Hematopoietic multipotent progenitor cell (in vitro differentiated cells): ENCODE data around the gene GLOD4. TPM values are rescaled to one million over a fixed set of nuclear protein-coding genes. Genes with fewer than 3 reads are reported as not detected.
"Not testable (repeated sequence)": the region's sequence is repeated elsewhere in the genome, so short reads cannot be mapped to it uniquely, and the experiment has no call there.

Source experiments
- DNase-seq, 3 donors: peaks; one replicate each; pipeline ENCODE4 v3.0.0-alpha.2; 2011 to 2015; ENCODE audit warnings: low read depth in 2 of 3, low spot score in 2 of 3
- total RNA-seq: library from RNA; depleted of rRNA; stranded (reverse); fragments of >200 nt; gene quantifications from one replicate; pipeline ENCODE4 v1.2.3, GENCODE V29; 2012

Gene GLOD4
- total RNA-seq = 20.7 TPM

DNA sequence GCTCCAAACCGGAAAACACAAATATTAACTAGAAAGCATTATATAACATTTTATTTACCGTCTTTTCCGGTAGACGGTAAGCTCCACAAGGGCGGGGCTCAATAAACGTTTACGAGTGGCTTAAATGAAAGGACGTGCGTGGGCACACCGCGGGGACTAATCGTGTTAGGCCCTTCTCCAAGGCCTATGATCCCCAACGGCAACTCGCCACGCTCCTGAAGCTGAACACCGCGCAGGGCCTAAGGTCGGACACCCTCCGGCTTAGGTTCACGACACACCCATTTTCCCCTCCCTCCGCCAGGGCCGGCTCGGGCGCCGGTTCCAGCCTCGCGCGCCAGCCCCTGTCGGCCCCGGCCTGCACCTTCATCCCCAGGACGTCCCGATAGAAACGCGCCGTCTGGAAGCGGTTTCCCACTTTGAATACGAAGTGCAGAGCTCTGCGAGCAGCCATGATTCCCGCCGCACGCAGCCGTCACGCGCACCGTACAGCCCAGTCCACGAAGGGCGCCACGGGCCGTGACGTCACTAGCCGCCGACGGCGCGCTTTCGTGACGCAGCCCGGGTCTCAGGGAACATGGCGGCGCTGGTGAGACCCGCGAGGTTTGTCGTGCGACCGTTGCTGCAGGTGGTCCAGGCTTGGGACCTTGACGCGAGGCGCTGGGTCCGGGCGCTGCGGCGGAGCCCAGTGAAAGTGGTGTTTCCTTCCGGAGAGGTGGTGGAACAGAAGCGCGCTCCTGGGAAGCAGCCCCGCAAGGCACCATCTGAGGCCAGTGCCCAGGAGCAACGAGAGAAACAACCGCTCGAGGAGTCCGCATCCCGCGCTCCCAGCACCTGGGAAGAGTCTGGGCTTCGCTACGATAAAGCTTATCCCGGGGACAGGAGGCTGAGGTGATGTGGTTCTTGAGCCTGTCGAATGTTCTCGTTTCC, at the start of gene GLOD4, which contains the start of gene MRM3:
TSS of gene GLOD4 (minus strand) at position 476 of the 927 bp plus-strand sequence. CDS start at position 451, 25 bp downstream.
TSS of gene MRM3 (plus strand) at position 549 of the 927 bp plus-strand sequence. CDS start at position 575, 26 bp downstream.
- DNase-seq = peak; percentile 92 to 97 (median 92)

GRCh38 chr17:830950-831349, 48.9 kb upstream of the GLOD4 start:
- DNase-seq = no peak

DNA sequence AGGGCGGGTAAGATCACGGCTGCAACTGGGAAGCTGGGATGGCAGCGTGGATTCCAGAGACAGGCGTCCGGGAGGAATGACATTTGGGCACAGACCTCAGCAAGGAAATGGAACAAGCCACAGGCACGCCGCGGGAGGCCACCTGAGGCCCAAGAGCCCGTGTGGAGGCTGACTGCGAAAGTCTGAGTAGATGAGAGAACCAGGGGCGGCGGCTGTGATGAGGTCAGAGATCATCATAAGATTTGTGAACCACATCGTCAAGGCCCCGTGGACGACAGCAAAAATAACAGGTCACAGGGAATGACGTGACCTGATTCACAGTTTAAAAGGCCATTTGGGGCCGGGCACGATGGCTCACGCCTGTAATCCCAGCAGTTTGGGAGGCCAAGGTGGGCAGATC, 48.3 kb upstream of the GLOD4 start:
- DNase-seq = no peak

DNA sequence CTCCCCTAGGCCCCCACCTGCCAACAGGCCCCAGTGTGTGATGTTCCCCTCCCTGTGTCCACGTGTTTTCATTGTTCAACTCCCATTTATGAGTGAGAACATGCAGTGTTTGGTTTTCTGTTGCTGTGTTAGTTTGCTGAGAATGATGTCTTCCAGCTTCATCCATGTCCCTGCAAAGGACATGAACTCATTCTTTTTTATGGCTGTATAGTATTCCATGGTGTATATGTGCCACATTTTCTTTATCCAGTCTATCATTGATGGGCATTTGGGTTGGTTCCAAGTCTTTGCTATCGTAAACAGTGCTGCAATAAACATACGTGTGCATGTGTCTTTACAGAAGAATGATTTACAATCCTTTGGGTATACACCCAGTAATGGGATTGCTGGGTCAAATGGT, 47.5 kb upstream of the GLOD4 start:
- not testable (repeated sequence) for DNase-seq

DNA sequence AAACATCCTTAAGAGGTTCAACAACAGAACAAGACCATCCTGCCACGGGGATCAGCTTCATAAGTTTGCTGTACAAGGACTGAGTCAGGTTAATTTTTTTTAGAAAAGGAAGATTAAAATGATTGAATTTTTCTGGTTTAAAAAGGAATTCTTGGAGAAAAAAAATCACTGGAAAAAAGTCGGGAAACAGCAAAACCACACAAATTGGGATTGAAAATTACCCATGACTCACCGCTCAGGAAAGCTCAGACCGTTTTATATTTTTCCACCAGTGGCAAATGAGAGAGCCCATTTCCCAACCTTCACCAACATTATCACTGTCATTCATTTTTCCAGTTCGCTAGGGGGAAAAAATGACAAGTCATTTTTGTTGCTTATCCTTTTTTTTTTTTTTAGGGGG, 46.7 kb upstream of the GLOD4 start:
- DNase-seq = no peak

DNA sequence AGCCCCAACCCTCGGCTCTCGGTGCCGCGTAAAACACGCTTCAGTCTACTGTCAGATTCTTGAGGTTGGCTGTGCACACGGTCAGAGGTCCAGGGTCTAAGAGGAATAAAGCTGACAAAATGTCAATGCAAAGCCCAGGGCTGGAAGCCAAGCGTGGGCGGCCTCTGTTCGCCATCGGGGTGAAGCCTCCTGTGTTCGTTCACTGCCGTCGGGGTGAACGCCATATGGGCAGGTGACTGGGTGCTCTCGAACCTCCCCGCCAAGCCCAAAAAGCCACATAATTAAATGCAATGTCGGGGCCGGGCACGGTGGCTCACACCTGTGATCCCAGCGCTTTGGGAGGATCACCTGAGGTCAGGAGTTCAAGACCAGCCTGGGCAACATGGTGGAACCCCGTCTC, 44.7 kb upstream of the GLOD4 start:
- no peak for DNase-seq

GRCh38 chr17:825216-825615, 43.1 kb upstream of the GLOD4 start:
- no peak for DNase-seq

GRCh38 chr17:824378-824777, 42.3 kb upstream of the GLOD4 start:
- DNase-seq = no peak

- no peak for DNase-seq
Observed at GRCh38 chr17:823501-823902, 41.4 kb upstream of the GLOD4 start.

DNA sequence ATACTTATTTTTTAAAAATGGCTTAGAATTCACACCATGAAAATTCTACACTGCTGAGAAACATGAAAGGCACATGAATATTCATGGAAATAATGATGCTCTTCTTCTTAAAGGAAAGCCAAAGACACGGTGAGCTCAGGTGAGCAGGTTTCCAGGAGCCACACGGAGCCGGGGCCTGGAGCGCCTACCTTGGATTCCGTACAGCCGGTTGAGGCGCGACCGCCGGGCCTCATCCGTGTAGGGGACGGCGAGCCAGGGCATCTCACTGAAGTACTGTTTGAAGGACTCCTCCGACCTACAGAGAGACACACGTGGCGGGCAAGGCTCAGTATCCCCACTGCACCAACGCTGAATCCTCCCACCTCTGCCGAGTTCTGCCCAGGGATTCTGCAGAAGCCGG, 37.2 kb upstream of the GLOD4 start:
- DNase-seq = no peak

GRCh38 chr17:814371-814770, 32.3 kb upstream of the GLOD4 start:
- DNase-seq = no peak

DNA sequence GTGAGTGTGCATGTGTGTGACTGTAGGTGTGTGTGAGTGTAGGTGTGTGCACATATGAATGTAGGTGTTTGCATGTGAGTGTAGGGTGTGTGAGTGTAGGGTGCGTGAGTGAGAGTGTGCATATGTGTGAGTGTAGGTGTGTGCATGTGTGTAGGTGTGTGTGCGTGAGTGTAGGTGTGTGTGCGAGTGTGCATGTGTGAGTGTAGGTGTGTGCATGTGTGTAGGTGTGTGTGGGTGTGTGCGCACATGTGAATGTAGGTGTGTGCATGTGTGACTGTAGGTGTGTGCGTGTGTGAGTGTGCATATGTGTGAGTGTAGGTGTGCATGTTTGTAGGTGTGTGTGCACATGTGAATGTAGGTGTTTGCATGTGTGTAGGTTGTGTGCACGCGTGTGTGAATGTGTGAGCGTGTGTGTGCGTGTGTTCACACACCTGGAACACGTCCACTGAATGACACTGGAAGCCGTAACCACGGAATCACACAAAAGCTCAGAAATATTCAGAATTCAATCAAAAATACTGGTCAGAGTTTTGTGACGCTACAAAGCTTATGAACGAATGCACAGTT, 30.6 kb upstream of the GLOD4 start:
- DNase-seq = no peak

GRCh38 chr17:811051-811784, 29.1 kb upstream of the GLOD4 start:
- no peak for DNase-seq

DNA sequence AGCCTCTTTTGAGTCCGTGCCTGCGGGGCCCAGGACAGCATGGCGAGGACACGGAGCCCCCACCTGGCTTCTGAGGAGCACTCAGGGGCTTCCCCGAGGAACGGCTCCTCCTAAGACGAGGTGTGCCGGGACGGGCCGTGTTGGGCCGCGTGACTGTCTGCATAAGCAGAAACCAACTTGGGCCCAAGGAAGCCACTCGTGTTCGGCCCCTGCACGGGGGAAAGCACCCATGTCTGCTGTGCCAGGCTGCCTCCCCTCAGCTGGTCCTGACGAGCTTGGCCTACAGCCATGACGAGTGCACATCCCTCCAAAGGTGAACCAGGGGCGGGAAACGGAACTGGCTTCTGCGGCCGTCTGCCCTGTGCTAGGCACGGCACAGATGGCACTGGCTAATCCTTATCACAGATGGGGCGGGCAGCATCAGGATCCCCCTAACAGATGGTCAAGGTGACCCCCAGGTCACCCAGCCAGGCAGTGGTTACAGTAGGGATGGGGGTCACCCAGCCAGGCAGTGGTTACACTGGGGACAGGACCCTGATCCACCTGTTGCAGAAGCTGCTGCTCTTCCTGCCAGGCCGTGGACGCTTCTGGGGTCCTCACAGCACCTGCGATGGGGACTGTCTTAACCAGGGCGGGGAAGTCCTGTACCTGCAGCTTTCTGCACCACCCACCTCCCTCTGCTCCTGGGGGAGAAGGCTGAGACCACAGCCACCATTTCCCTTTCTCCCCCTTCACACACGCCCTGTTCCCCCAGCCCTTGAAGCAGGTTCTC, 25.6 kb upstream of the GLOD4 start:
- no peak for DNase-seq

GRCh38 chr17:806781-807522, 24.9 kb upstream of the GLOD4 start:
- DNase-seq = no peak

DNA sequence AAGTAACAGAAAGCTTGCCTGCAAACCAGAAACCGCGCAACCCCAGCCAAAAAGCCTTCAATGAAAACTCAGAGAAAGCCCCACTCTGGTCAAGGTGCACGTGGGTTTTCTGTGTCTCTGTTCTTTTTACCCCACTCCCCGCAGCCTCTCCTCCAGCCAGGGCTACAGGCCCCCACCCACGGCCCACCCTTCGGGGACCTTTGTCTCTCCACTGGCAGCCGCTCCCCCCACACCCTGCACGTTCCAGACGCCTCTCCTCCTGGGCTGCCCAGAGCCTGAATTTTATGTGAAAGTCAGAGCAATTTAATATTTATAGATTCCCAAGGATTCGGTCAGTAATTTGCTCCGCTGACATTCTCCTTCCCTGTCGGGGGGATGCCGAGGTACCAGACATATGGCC, 24.3 kb upstream of the GLOD4 start:
- DNase-seq = no peak

GRCh38 chr17:805886-806285, 23.8 kb upstream of the GLOD4 start:
- not testable (repeated sequence) for DNase-seq

- DNase-seq = no peak
Observed at GRCh38 chr17:804541-805435, 22.7 kb upstream of the GLOD4 start.
